ENCODE results near the gene ZNF787. TPM values are rescaled to one million over a fixed set of nuclear protein-coding genes. Genes with fewer than 3 reads are reported as not detected.

The ZNF787 gene
- total and polyA plus RNA-seq, 2 of the 4 experiments (the other 2 are of a cell fraction): 4.8 to 11.2 TPM

GRCh38 chr19:56096665-56097064 lies 24.4 kb downstream of the ZNF787 start:
- peaks cover 30% of the 10 kb centered on the region for H4K20me1 ChIP-seq (ENCODE audit: insufficient read depth, low read length)
- ATAC-seq (ENCODE audit: low read depth): no peak

More at GRCh38 chr19:56096665-56097064, 24.4 kb downstream of the ZNF787 start:
- Histone ChIP-seq H3K4me1 (ENCODE audit: control insufficient read depth, insufficient read depth, low read length) (no peaks in the 10 kb centered on the region), H3K9ac (ENCODE audit: low read depth, low read length) (no peak overlapping the region), H2AFZ (replicated peaks; ENCODE audit: low read length, poor library complexity) (no peak overlapping the region), H3K27ac (ENCODE audit: insufficient read depth, low read length) (no peak overlapping the region), H2AK5ac (ENCODE audit: low read depth, low read length) (no peak overlapping the region), H3K14ac (replicated peaks; ENCODE audit: low read depth, low read length) (no peak overlapping the region), H4K91ac (ENCODE audit: insufficient read depth, low read depth, low read length) (no peak overlapping the region), H3K56ac (ENCODE audit: extremely low read depth, insufficient read depth, low read length) (no peak overlapping the region), H2BK5ac (ENCODE audit: low read depth, low read length, poor library complexity, severe bottlenecking) (no peak overlapping the region), H3K4ac (ENCODE audit: low read depth, low read length) (no peak overlapping the region), H3K18ac (ENCODE audit: low read depth, low read length) (no peak overlapping the region), H3K23ac (ENCODE audit: low read depth, low read length) (no peak overlapping the region), H2BK15ac (ENCODE audit: low read depth, low read length) (no peak overlapping the region), H3K9me3 (ENCODE audit: control insufficient read depth, insufficient read depth, low read length) (peaks cover 11% of the 10 kb centered on the region), H4K8ac (ENCODE audit: low read depth in 2 of 2, low read length in 2 of 2) (no peak overlapping the region), H3K36me3 (ENCODE audit: control insufficient read depth, insufficient read depth, low read length) (peaks cover 56% of the 10 kb centered on the region), H3K9me1 (ENCODE audit: insufficient read depth, low read length) (no peaks in the 10 kb centered on the region), H3K79me1 (ENCODE audit: low read depth in 1 of 2, low read length in 2 of 2) (peaks cover 18 to 42% of the 10 kb centered on the region in 2 experiments), H3K27me3 (ENCODE audit: control insufficient read depth, insufficient read depth, low read length) (no peaks in the 10 kb centered on the region), H2BK20ac (ENCODE audit: low read depth, low read length) (no peak overlapping the region), H2BK120ac (ENCODE audit: low read depth, low read length) (no peak overlapping the region), H4K5ac (ENCODE audit: low read depth, low read length) (no peak overlapping the region), H3K4me3 (ENCODE audit: insufficient read depth, low read depth, low read length) (no peak overlapping the region), H2AK9ac (replicated peaks; ENCODE audit: low read depth, low read length, poor library complexity) (no peak overlapping the region), H3K4me2 (ENCODE audit: low read depth, low read length) (no peak overlapping the region)
- intact Hi-C loops (cut with micrococcal nuclease) (no loop called here), in situ Hi-C loops (cut with MboI; ENCODE audit: low sequenced_read_pairs) (no loop called here), dilution Hi-C loops (cut with HindIII; ENCODE audit: low sequenced_read_pairs, unreplicated experiment) (no loop called here)
- WGBS, 2 experiments (ENCODE audit: extremely low coverage in 2 of 2, insufficient read length in 1 of 2): no CpG with 5 or more reads among the region's 13 CpGs
- BruUV-seq (replicated peaks): no TSS peak
- DNase-seq: no peak
- POLR2A ChIA-PET (ENCODE audit: unreplicated experiment): no interaction called here
- CTCF ChIA-PET: no interaction called here
- TF ChIP-seq USF2 (IDR thresholded peaks at IDR 0.05; ENCODE audit: low read depth, low read length) (no peak), CHD1 (IDR thresholded peaks at IDR 0.05; ENCODE audit: low read depth, low read length) (no peak)

All from IMR-90 (cell line).